ENCODE data around the gene LMNA.
"Not testable (repeated sequence)": the region's sequence is repeated elsewhere in the genome, so short reads cannot be mapped to it uniquely, and the experiment has no call there.

The LMNA gene

DNA sequence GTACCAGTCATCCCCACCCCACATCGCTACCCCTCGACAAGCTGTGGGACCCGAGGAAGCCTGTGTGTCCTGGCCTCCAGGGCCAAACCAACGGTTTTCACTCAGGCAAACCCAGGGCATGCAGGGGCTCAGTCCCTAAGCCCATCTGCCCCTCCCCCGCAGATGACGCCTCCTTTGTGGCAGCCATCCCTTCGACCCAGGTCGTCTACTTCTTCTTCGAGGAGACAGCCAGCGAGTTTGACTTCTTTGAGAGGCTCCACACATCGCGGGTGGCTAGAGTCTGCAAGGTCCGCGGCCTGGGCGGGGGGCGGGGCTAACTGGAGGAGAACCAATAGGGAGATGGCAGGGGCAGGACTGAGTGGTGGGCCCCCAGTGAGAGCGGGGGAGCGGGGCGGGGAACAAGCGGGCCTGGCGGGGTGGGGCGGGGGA lies 46.2 kb downstream of the LMNA start:
- in situ Hi-C loops (cut with HindIII; ENCODE audit: low pct_unique_long_range_greater_than_20kb, low sequenced_read_pairs) = no loop called here
- DNase-seq (ENCODE audit: low read depth in 1 of 2, low spot score in 1 of 2) = no peak
- TF ChIP-seq JUND (IDR thresholded peaks at IDR 0.05; ENCODE audit: low read depth) = no peak

DNA sequence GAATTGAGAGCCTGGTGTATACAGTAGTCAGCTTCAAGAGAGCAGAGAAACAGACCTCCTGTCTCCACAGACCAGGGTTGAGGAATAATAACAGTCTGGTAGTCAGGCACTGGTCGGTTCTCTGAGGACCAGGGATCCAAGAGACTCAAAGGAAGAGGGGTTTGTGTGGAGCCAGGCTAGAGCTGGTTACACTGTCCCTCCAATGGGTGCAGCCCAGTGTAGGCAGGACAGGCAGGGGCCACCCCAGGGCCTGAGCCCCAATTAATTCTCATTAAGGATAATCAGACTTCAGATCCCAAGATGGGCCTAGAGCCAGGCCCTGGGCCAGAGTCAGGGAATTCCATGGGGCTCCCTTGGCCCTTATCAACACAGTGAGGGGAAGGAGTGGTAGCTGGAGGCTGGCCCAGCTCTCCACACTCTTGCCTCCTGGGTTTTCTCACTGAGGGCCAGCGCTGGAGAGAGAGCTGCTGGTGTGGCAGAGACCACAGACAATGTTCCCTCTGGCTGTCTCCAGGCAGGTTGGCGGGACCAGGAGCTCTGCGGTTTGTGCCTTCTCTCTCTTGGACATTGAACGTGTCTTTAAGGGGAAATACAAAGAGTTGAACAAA lies 48.0 kb downstream of the LMNA start:
- DNase-seq (ENCODE audit: low read depth in 1 of 2, low spot score in 1 of 2) = no peak
- in situ Hi-C loops (cut with HindIII; ENCODE audit: low pct_unique_long_range_greater_than_20kb, low sequenced_read_pairs) = no loop called here
- TF ChIP-seq JUND (IDR thresholded peaks at IDR 0.05; ENCODE audit: low read depth) = no peak

DNA sequence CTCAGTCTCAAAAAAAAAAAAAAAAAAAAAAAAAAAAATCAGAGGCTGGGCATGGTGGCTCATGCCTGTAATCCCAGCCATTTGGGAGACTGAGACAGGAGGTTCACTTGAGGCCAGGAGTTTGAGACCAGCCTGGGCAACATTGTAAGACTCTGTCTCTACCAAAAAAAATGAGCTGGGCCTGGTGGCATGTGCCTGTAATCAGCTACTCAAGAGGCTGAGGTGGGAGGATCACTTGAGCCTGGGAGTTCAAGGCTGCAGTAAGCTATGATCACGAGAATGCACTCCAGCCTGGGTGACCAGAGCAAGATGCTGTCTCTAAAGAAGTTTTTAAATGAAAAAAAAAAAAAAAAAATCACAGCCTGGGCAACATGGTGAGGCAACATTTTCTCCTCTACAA lies 49.2 kb downstream of the LMNA start:
- in situ Hi-C loops (cut with HindIII; ENCODE audit: low pct_unique_long_range_greater_than_20kb, low sequenced_read_pairs) = no loop called here
- TF ChIP-seq JUND (IDR thresholded peaks at IDR 0.05; ENCODE audit: low read depth) = no peak
- no peak for DNase-seq (ENCODE audit: low read depth in 1 of 2, low spot score in 1 of 2)

DNA sequence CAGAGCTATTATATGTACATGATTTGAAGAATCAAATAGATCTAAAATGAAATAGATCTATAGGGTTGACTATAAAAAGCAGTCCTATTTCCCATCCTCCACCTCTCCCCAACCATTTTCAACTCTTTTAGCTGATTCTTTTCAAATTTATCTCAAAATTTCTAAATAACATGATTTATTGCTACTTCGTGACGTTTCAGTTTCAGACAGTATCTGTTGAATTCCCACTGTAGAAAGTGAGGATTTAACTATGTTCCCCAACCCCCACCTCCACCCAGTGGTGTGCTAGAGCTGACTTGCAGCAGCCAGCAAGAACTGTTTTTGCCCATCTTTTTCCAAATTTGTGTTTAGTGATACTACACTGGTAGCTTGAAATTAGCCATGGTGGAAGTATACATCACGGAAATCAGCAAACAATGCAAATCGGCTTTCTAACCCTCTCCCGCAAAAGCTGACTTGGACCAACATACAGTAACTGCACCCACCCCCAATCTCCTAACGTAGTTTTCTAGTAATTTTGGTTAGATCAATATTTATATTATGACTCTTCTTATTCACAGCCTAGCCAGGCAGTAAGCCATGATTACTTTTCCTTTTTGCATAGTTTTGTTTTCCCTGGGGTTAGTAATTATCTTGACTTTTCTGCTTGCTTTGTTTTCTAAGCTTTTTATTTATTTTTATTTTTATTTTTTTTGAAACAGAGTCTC lies 49.8 kb downstream of the LMNA start:
- DNase-seq (ENCODE audit: low read depth in 1 of 2, low spot score in 1 of 2) = no peak
- in situ Hi-C loops (cut with HindIII; ENCODE audit: low pct_unique_long_range_greater_than_20kb, low sequenced_read_pairs) = no loop called here
- no peak for TF ChIP-seq JUND (IDR thresholded peaks at IDR 0.05; ENCODE audit: low read depth)

DNA sequence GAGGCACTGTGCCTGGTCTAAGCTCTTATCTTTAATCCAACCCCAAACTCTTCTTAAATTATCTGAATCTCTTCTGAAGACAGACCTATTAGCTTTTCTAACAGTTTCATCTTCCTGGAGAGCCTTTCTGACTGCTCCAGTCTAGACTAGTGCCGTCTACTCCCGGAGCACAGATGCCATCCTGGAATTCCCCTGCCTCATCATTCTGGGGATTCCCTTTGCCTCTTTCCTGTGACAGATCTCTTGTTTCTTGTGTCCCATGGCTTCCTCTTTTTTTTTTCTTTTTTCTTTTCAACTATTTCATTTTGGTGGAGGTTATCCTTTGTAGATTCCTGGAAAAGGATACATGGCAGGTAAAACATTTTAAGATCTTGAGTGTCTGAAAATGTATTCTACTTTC lies 50.6 kb downstream of the LMNA start:
- TF ChIP-seq JUND (IDR thresholded peaks at IDR 0.05; ENCODE audit: low read depth) = no peak
- no peak for DNase-seq (ENCODE audit: low read depth in 1 of 2, low spot score in 1 of 2)
- in situ Hi-C loops (cut with HindIII; ENCODE audit: low pct_unique_long_range_greater_than_20kb, low sequenced_read_pairs) = no loop called here

DNA sequence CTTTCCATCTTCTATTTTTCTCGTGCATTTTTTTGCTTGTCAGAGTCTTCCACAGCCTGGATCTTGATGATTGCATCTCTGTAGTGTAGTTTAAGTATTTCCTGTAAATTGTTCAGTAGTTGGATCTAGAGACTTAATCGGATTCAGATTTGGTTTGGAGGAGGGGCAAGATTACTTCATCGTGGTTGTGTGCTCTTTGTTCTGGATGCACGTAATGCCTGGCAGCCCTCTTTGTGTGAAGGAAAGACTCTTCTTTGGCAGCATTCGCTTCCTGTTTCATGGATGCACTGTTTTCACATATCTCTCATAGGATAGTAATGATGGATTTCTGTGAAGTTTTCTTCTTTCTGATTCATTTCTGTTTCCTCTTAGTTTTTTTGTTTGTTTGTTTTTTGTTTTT lies 53.0 kb downstream of the LMNA start:
- in situ Hi-C loops (cut with HindIII; ENCODE audit: low pct_unique_long_range_greater_than_20kb, low sequenced_read_pairs) = no loop called here
- DNase-seq (ENCODE audit: low read depth in 1 of 2, low spot score in 1 of 2) = no peak
- TF ChIP-seq JUND (IDR thresholded peaks at IDR 0.05; ENCODE audit: low read depth) = no peak

DNA sequence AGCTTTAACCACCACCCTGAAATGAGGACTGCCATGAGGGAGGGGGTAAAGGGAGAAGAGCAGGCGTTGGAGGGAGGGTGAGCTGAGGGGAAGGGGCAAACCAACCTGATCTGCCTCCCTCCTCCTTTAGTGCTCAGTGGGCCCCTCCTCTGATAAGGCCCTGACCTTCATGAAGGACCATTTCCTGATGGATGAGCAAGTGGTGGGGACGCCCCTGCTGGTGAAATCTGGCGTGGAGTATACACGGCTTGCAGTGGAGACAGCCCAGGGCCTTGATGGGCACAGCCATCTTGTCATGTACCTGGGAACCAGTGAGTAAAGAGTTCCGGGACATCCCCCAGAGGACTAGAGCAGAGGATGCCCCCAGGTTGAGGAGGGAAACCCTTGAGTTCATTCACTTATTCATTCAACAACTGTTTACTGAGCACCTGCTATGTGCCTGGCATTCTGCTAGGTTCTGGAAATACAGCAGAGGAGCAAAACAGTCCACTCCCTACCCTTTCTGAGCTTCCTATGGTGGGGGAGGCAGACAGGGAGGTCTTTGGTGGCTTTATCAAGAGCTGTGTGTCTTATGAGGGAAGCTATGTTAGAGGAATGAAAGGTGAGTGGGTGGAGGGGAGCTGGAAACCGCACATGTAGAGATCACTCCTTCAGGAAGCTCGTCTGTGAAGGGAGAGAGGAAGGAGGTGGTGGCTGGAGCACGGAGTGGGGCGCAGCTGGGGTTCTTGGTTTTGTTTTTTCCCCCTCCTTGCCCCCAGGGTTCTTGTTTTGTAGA lies 58.4 kb downstream of the LMNA start:
- TF ChIP-seq JUND (IDR thresholded peaks at IDR 0.05; ENCODE audit: low read depth) = no peak
- DNase-seq (ENCODE audit: low read depth in 1 of 2, low spot score in 1 of 2) = no peak
- in situ Hi-C loops (cut with HindIII; ENCODE audit: low pct_unique_long_range_greater_than_20kb, low sequenced_read_pairs) = no loop called here

DNA sequence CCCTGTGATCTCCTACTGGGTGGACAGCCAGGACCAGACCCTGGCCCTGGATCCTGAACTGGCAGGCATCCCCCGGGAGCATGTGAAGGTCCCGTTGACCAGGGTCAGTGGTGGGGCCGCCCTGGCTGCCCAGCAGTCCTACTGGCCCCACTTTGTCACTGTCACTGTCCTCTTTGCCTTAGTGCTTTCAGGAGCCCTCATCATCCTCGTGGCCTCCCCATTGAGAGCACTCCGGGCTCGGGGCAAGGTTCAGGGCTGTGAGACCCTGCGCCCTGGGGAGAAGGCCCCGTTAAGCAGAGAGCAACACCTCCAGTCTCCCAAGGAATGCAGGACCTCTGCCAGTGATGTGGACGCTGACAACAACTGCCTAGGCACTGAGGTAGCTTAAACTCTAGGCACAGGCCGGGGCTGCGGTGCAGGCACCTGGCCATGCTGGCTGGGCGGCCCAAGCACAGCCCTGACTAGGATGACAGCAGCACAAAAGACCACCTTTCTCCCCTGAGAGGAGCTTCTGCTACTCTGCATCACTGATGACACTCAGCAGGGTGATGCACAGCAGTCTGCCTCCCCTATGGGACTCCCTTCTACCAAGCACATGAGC lies 62.2 kb downstream of the LMNA start:
- DNase-seq (ENCODE audit: low read depth in 1 of 2, low spot score in 1 of 2) = no peak
- no peak for TF ChIP-seq JUND (IDR thresholded peaks at IDR 0.05; ENCODE audit: low read depth)
- in situ Hi-C loops (cut with HindIII; ENCODE audit: low pct_unique_long_range_greater_than_20kb, low sequenced_read_pairs) = no loop called here

DNA sequence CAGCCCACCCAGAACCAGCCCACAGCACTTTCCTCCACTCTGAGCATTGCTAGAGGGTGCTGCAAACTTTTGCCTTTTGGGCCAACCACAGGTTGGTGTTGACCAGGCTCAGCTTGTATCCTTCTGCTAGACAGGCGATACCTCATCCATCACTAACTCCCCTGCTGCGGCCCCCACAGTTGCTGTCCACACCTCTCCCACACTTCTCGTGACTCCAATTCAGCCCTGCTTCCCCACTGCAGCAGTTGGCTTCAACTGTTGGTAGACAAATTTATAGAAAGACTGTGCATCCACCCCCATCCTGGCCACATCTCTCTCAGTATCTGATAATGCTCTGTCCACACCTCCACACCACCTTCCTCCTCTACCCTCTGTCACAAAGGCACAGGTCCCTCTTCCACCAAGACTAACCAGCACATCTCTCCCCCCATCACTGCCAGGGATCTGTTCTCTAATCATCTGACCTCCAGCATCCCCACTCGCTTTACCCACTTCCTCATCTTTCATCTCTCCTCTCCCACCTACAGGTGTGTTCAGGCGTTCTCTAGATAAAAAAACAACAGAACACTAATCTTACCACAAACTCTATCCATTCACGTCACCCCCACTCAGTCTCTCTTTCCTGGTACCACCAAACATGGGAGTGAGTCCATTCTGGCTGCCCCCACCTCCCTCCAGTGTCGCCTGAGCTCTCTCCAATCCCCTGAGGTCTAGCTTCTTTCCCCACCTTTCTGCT lies 63.6 kb downstream of the LMNA start:
- no peak for DNase-seq (ENCODE audit: low read depth in 1 of 2, low spot score in 1 of 2)
- in situ Hi-C loops (cut with HindIII; ENCODE audit: low pct_unique_long_range_greater_than_20kb, low sequenced_read_pairs) = no loop called here
- no peak for TF ChIP-seq JUND (IDR thresholded peaks at IDR 0.05; ENCODE audit: low read depth)

DNA sequence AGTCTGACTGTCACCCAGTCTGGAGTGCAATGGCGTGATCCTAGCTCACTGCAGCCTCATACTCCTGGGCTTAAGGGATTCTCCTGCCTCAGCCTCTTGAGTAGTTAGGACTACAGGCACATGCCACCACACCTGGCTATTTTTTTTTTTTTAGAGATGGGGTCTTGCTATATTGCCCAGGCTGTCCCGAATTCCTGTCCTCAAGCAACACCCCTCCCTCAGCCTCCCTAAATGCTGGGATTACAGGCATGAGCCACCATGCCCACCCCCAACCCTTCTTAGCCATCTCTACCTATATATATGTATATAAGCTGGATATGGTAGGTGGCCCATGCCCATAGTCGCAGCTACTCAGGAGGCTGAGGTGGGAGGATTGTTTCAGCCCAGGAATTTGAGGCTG lies 66.0 kb downstream of the LMNA start:
- in situ Hi-C loops (cut with HindIII; ENCODE audit: low pct_unique_long_range_greater_than_20kb, low sequenced_read_pairs) = no loop called here
- DNase-seq (ENCODE audit: low read depth in 1 of 2, low spot score in 1 of 2) = no peak
- TF ChIP-seq JUND (IDR thresholded peaks at IDR 0.05; ENCODE audit: low read depth) = no peak

DNA sequence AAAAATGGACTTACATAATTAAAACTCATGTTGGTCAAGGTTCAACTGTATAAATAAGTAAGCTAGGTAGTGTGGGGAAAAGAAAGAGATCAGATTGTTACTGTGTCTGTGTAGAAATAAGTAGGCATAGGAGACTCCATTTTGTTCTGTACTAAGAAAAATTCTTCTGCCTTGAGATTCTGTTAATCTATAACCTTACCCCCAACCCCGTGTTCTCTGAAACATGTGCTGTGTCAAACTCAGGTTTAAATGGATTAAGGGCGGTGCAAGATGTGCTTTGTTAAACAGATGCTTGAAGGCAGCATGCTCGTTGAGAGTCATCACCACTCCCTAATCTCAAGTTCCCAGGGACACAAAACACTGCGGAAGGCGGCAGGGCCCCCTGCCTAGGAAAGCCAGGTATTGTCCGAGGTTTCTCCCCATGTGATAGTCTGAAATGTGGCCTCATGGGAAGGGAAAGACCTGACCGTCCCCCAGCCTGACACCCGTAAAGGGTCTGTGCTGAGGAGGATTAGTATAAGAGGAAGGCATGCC lies 66.9 kb downstream of the LMNA start:
- in situ Hi-C loops (cut with HindIII; ENCODE audit: low pct_unique_long_range_greater_than_20kb, low sequenced_read_pairs); DNase-seq (ENCODE audit: low read depth in 1 of 2, low spot score in 1 of 2): not testable (repeated sequence)

DNA sequence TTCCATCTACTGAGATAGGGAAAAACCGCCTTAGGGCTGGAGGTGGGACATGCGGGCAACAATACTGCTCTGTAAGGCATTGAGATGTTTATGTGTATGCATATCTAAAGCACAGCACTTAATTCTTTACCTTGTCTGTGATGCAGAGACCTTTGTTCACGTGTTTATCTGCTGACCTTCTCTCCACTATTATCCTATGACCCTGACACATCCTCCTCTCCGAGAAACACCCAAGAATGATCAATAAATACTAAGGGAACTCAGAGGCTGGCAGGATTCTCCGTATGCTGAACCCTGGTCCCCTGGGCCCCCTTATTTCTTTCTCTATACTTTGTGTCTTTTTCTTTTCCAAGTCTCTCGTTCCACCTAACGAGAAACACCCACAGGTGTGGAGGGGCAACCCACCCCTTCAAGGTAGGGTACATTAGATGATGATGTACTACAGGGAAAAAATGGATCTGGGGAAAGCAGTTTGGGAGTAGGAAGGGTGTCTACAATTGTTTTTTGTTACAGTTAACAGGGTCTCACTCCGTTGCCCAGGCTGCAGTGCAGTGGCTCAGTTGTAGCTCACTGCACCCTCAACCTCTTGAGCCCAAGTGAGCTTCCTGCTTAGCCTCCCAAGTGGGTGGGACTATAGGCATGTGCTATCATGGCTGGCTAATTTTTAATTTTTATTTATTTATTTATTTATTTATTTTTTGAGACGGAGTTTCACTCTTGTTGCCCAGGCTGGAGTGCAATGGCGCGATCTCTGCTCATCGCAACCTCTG lies 67.7 kb downstream of the LMNA start:
- DNase-seq (ENCODE audit: low read depth in 1 of 2, low spot score in 1 of 2); in situ Hi-C loops (cut with HindIII; ENCODE audit: low pct_unique_long_range_greater_than_20kb, low sequenced_read_pairs): not testable (repeated sequence)

DNA sequence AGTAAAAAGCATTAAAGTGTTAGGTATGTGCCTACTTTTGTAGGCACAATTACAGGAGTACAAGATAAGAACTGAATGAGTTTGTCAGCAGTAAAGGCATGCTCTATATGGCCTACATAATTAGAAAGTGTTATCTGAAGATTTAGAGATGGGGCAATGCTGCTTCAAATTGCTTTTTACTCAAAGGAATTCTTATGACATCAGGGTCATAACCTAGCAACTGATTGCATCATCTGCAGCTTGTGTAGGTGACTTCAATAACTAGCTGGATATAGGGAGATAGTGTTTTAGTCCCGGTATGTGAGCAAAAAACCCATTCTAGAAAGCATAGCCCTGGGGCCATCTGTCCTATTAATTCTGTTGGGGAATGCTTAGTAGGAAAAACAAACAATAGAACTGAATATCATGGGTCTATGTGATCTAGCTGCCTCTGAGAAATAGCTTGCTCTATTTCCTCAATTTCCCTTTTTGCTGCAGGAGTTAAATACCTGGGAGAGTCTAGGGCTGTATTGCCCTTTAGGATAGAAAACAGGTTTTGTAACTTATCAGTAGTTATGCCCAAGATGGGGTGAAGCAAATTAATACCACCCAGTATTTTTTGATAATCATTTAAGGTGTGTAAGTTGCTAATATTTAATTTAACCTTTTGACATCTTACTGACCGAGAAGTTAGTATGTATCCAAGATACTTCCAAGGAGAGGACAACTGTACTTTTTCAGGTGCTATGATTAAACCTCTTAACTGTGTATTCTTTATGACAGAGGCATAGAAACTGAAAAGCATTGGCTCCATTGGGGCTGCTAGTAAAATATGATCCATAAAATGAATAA lies 72.1 kb downstream of the LMNA start:
- in situ Hi-C loops (cut with HindIII; ENCODE audit: low pct_unique_long_range_greater_than_20kb, low sequenced_read_pairs); DNase-seq (ENCODE audit: low read depth in 1 of 2, low spot score in 1 of 2): not testable (repeated sequence)

All from T47D (cell line).